ENCODE results near the gene KCNK6.
"Not testable (repeated sequence)": the region's sequence is repeated elsewhere in the genome, so short reads cannot be mapped to it uniquely, and the experiment has no call there.

The KCNK6 gene

DNA sequence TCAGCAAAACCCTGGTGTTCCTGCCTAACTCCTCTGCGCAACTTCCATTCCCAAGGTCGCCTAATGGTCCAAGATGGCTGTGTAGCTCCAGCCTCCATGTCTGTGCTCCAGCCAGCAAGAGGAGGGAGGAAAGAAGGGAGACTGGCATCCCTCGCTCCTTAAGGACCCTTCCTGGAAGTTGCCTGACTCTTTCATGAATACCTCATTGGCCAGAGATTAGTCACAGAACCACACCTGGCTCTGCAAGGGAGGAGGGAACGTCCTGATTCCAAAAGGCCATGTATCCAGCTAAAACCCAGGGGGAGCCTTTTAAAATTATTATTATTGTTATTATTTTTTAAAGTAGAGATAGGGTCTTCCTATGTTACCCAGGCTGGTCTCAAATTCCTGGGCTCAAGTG lies 4.8 kb downstream of the KCNK6 start:
- no peak for DNase-seq (ENCODE audit: low spot score)

DNA sequence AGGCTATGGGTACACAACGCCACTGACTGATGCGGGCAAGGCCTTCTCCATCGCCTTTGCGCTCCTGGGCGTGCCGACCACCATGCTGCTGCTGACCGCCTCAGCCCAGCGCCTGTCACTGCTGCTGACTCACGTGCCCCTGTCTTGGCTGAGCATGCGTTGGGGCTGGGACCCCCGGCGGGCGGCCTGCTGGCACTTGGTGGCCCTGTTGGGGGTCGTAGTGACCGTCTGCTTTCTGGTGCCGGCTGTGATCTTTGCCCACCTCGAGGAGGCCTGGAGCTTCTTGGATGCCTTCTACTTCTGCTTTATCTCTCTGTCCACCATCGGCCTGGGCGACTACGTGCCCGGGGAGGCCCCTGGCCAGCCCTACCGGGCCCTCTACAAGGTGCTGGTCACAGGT lies 6.9 kb downstream of the KCNK6 start:
- no peak for DNase-seq (ENCODE audit: low spot score)

- DNase-seq (ENCODE audit: low spot score) = no peak
Measured at GRCh38 chr19:38329651-38330050, 10.0 kb downstream of the KCNK6 start.

DNA sequence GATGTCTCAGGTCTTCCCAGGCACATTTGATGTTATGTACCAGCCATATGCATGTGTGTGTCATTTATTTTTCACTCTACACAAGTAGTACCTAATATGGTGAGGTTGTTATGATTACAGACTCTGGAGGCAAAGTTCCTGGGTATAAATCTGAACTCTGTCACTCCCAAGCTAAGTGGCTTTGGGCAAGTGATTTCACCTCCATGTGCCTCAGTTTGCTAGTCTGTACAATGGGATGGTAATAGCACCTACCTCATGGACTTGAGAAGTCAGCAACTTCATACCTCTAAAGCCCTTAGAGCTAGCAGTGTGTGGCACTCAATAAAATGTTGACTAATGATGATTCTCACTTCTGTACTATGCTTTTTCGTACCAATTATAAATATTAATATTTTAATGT lies 12.1 kb downstream of the KCNK6 start:
- DNase-seq (ENCODE audit: low spot score) = no peak

DNA sequence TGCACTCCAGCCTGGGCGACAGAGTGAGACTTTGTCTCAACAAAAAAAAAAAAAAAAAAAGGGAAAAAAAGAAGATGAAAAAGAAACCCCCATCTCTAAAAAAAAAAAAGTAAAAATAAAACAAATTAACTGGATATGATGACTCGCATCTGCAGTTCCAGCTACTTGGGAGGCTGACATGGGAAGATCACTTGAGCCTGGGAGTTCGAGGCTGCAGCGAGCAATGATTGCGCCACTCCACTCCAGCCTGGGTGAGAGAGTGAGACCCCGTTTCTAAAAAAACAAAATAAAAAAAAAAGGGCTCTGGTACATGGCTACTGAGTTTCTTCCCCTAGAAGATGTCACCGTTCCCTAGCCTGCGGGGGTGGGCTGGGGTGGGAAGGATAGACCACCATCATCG lies 13.6 kb downstream of the KCNK6 start:
- DNase-seq (ENCODE audit: low spot score) = no peak

DNA sequence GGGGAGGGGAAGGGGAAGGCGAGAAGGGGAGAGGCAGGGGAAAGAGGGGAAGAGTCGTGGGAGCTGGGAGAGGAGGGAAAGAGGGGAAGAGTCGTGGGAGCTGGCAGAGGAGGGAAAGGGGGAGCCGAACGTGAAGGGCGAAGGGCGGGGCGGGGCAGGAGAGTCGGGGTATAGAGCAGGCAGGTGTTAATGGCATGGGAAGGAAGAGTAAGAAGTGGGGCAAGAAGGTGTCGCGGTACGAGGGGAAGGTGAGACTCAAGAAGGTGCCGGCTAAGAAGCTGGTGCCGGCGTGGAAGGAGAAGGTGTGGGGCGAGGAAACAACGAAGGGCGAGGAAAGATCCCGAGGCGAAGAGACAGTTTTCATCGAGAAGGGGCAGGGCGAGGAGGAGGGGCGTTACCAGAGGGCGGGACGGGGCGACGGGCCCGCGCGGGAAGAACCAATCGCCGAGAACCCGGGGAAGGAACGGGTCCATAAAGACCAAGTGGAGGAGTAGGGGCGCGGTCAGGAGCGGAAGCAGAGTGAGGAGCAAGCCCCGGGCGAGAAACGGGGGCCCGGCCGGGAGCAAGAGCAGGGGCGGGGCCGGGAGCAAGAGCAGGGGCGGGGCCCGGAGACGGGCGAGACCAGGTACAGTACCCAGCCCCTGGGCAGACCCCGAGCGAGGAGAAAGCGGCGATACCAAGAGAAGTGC lies 16.4 kb downstream of the KCNK6 start:
- peak; percentile 93 for DNase-seq (ENCODE audit: low spot score)

GRCh38 chr19:38336638-38337359 lies 17.2 kb downstream of the KCNK6 start:
- peak; percentile 95 for DNase-seq (ENCODE audit: low spot score)

DNA sequence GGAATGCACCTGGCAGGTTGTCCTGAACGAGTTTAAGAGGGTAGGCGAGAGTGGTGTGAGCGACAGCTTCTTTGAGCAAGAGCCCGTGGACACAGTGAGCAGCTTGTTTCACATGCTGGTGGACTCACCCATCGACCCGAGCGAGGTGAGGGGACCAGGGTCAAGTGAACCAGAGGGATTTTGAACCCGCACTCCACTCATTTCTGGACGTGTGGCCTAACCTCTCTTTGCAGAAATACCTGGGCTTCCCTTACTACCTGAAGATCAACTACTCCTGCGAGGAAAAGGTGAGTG lies 17.7 kb downstream of the KCNK6 start:
- DNase-seq (ENCODE audit: low spot score) = no peak

- DNase-seq (ENCODE audit: low spot score) = not testable (repeated sequence)
Measured at GRCh38 chr19:38339011-38339410, 19.4 kb downstream of the KCNK6 start.

DNA sequence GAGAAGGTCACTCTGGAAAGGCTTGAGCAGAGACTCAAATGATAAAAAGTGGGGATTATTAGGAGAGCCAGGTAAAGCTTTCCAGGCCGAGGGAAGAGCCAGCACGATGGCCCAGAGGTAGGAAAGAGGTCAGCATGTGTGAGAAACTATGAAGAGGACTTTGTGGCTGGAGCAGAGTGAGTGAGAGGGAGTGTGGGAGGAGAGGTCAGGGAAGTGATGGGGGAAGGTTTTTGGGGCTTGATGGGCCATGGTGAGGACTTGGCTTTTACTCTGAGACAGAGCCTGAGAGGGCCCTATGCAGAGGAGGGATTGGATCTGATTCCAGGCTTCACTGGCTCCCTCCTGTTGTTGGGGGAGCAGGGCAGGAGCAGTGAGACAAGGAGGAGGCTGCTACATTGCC lies 21.3 kb downstream of the KCNK6 start:
- no peak for DNase-seq (ENCODE audit: low spot score)

DNA sequence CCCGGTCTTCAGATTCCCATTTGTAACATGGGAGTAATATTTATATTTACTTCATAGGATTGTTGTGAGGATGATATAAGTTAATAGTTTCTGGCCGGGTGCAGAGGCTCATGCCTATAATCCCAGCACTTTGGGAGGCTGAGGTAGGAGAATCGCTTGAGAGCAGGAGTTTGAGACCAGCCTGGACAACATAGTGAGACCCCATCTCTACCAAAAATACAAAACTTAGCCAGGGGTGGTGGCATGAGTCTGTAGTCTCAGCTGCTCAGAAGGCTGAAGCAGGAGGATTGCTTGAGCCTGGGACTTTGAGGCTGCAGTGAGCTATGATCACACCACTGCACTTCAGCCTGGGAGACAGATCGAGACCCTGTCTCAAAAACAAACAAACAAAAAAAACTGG lies 27.2 kb downstream of the KCNK6 start:
- no peak for DNase-seq (ENCODE audit: low spot score)

DNA sequence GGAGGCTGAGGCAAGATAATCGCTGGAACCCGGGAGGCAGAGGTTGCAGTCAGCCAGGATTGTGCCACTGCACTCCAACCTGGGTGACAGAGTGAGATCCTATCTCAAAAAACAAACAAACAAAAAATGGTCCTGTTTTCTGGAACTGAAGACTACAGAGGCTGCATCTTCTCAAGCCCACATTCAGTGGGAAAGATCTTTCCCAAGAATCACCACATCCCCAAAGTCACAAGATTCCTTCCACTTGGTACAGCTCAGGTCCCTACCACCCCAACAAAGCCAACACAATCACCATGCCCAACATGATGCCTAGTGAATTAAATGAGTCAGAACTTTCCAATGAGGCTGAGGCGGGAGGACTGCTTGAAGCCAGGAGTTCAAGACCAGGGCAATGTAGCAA lies 31.2 kb downstream of the KCNK6 start:
- no peak for DNase-seq (ENCODE audit: low spot score)

- DNase-seq (ENCODE audit: low spot score) = no peak
Measured at GRCh38 chr19:38351865-38352395, 32.3 kb downstream of the KCNK6 start.

- peak; percentile 47 for DNase-seq (ENCODE audit: low spot score)
Measured at GRCh38 chr19:38352611-38353010, 33.0 kb downstream of the KCNK6 start.

- DNase-seq (ENCODE audit: low spot score) = no peak
Measured at GRCh38 chr19:38355728-38356725, 36.4 kb downstream of the KCNK6 start.

GRCh38 chr19:38358071-38358470 lies 38.4 kb downstream of the KCNK6 start:
- DNase-seq (ENCODE audit: low spot score) = no peak

GRCh38 chr19:38359242-38360021 lies 39.8 kb downstream of the KCNK6 start:
- DNase-seq (ENCODE audit: low spot score) = no peak

DNA sequence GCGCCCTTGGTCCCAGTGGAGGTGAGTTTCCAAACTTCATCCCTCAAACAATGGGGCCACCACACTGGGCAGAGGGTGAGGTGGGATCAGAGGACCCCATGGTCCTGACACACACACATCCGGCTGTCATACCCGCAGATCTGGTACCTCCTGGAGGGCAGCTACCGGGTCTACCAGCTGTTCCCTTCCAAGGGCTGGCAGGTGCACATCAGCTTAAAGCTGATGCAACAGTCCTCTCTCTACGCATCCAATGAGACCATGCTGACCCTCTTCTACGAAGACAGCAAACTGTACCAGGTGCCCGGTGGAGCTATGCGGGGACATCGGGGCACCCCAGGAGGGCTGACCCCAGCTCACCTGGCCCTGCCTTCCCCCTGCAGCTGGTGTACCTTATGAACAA lies 40.7 kb downstream of the KCNK6 start:
- DNase-seq (ENCODE audit: low spot score) = no peak

DNA sequence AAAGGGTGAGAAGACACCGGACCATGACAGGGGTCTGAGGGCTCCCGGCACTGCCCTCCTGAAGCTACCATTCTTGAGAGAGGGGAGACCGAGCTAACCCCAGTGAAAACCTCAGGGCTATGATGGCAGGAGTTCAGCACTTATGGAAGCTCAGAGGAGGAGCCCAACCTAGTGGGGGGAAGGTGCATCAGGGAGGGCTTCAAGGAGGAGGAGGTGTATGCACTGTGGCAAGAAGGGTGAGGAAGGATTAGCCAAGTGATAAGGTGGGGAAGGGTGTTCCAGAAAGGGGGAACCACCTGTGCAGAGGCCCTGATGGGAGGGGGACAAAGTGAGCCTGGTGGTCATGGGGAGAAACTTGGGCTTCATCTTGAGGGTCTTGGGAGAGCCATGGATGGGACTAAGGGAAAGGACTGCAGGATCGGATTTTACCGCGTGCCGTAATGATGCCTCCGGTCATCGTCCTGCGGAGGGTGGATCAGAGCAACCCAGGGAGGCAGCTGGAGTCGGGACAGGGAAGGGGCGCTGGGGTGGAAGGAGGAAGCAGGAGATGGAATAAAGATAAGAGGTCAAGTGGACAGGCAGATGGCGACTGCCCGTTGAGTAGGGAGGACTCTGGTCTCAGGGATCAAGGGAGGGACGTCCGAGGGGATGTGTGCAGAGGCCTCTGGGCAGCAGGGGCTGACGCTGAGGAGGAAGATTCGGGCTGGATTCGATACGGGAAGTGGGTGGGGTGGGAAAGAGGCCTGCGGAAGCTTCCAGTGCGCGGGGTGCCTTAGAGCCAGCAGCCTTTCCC lies 41.4 kb downstream of the KCNK6 start:
- DNase-seq (ENCODE audit: low spot score) = no peak

- peak; percentile 95 for DNase-seq (ENCODE audit: low spot score)
Measured at GRCh38 chr19:38361633-38362075, 42.0 kb downstream of the KCNK6 start.

All from D341Med (cell line).